GM19238 (cell line): ENCODE results near the gene HADH.
"Not testable (repeated sequence)": the region's sequence is repeated elsewhere in the genome, so short reads cannot be mapped to it uniquely, and the experiment has no call there.

ENCODE experiments used
- DNase-seq: peaks from one replicate; pipeline ENCODE4 v3.0.0; 2011; ENCODE audit warnings: low spot score; ENCODE audit not compliant: insufficient read length

Gene HADH

GRCh38 chr4:107994894-107995293 is 5.2 kb downstream of the HADH start:
- no peak for DNase-seq

- DNase-seq, result no peak
These were observed 7.5 kb downstream of the HADH start for GRCh38 chr4:107996949-107997788.

- no peak for DNase-seq
These were observed 8.1 kb downstream of the HADH start for GRCh38 chr4:107997794-107998193.

GRCh38 chr4:107999932-108000539 is 10.3 kb downstream of the HADH start:
- no peak for DNase-seq

- no peak for DNase-seq
These were observed 11.9 kb downstream of the HADH start for GRCh38 chr4:108001540-108002135.

GRCh38 chr4:108003982-108004515 is 14.4 kb downstream of the HADH start:
- DNase-seq, result no peak

GRCh38 chr4:108004646-108005045 is 15.0 kb downstream of the HADH start:
- no peak for DNase-seq

GRCh38 chr4:108005807-108006206 is 16.1 kb downstream of the HADH start:
- no peak for DNase-seq

- no peak for DNase-seq
These were observed 16.7 kb downstream of the HADH start for GRCh38 chr4:108006361-108006760.

- no peak for DNase-seq
These were observed 18.3 kb downstream of the HADH start for GRCh38 chr4:108007984-108008383.

- DNase-seq, result no peak
These were observed 19.0 kb downstream of the HADH start for GRCh38 chr4:108008721-108009120.

GRCh38 chr4:108010167-108010566 is 20.5 kb downstream of the HADH start:
- DNase-seq, result no peak

- DNase-seq, result not testable (repeated sequence)
These were observed 22.7 kb downstream of the HADH start for GRCh38 chr4:108012382-108012781.

- no peak for DNase-seq
These were observed 23.6 kb downstream of the HADH start for GRCh38 chr4:108013327-108013726.

GRCh38 chr4:108013955-108014354 is 24.3 kb downstream of the HADH start:
- no peak for DNase-seq

- DNase-seq, result peak; percentile 48
These were observed 28.6 kb downstream of the HADH start for GRCh38 chr4:108018040-108018883.

- no peak for DNase-seq
These were observed 29.1 kb downstream of the HADH start for GRCh38 chr4:108018884-108019187.

- DNase-seq, result no peak
These were observed 34.6 kb downstream of the HADH start for GRCh38 chr4:108024085-108024877.

GRCh38 chr4:108024878-108025165 is 35.1 kb downstream of the HADH start:
- no peak for DNase-seq

- no peak for DNase-seq
These were observed 39.5 kb downstream of the HADH start for GRCh38 chr4:108029016-108029720.
